K562 (cell line): ENCODE measurements around the gene SOBP. TPM values are rescaled to one million over a fixed set of nuclear protein-coding genes. Genes with fewer than 3 reads are reported as not detected.

Source experiments
- ATAC-seq: fragments of 200-7000 bp; cut with Tn5 transposase; 3 replicates; pipeline ENCODE4 v1.9.1; 2020; ENCODE audit warnings: moderate library complexity
- BruUV-seq: library from RNA; stranded (reverse); fragments of 400-500 nt; replicated peaks from 2 replicates; lab custom pipeline; 2021; lab: Mats Ljungman, UMichigan
- CTCF ChIA-PET: fragments of 300-600 bp; formaldehyde crosslinking; extraction: SDS; loops from one replicate; lab custom pipeline; 2021; ENCODE audit warnings: low intra/inter-chr PET ratio; lab: Yijun Ruan, JAX
- POLR2A ChIA-PET: fragments of 300-600, 350-650 bp; sonication (Branson Sonifier 250); formaldehyde crosslinking; extraction: SDS; loops from one replicate; lab custom pipeline; 2021; ENCODE audit warnings: antibody characterized with exemption, inconsistent platforms; lab: Yijun Ruan, JAX
- DNase-seq, 4 experiments: peaks; one replicate each; pipeline versions ENCODE4 v3.0.0 to v3.0.0-alpha.2; 2011 to 2018; ENCODE audit warnings: low spot score in 3 of 4, mixed read lengths in 3 of 4; ENCODE audit errors: extremely low read depth in 1 of 4
- FAIRE-seq: peaks from 2 replicates; lab custom pipeline; 2011; peaks lifted over from hg19 to GRCh38; lab: Jason Lieb, UNC
- H2AFZ ChIP-seq: 2 replicates; pipeline ENCODE4 v1.6.0; 2011; ENCODE audit warnings: low read depth, low read length, control low read depth, inconsistent platforms
- H3K27ac ChIP-seq: fragments of 200-600 bp; 3 replicates; pipeline ENCODE4 v1.8.0; 2011; ENCODE audit warnings: low read depth, mild to moderate bottlenecking, control low read depth, inconsistent platforms, low read length, moderate library complexity, mixed read lengths; ENCODE audit errors: extremely low read depth
- H3K27me3 ChIP-seq, 2 experiments: fragments of 300-600 bp in 1 of 2; 2 replicates in 1 of 2; 3 replicates in 1 of 2; pipeline versions ENCODE4 v1.6.0 to v1.8.0; 2011; ENCODE audit warnings: inconsistent platforms in 2 of 2, low read length in 2 of 2, mild to moderate bottlenecking in 1 of 2, mixed read lengths in 1 of 2, moderate library complexity in 1 of 2; ENCODE audit not compliant: control insufficient read depth in 2 of 2, insufficient read depth in 2 of 2
- H3K36me3 ChIP-seq: fragments of 300-600 bp; 3 replicates; pipeline ENCODE4 v1.8.0; 2011; ENCODE audit warnings: mild to moderate bottlenecking, low read length, inconsistent platforms; ENCODE audit not compliant: control insufficient read depth, insufficient read depth
- H3K4me1 ChIP-seq, 2 experiments: fragments of 200-600 bp in 1 of 2; replicated peaks in 1 of 2; 2 replicates in 1 of 2; 3 replicates in 1 of 2; pipeline versions ENCODE4 v1.5.1 to v1.8.0; 2011; ENCODE audit warnings: inconsistent platforms in 2 of 2, low read length in 2 of 2, mild to moderate bottlenecking in 1 of 2, mixed read lengths in 1 of 2, moderate library complexity in 1 of 2; ENCODE audit not compliant: control insufficient read depth in 2 of 2, insufficient read depth in 2 of 2
- H3K4me2 ChIP-seq: 2 replicates; pipeline ENCODE4 v1.6.1; 2011; ENCODE audit warnings: low read length, control low read depth, inconsistent platforms, mixed read lengths; ENCODE audit not compliant: insufficient read depth
- H3K4me3 ChIP-seq: fragments of 200-600 bp; sonication (generic), shearing (Covaris generic); 2 replicates; pipeline ENCODE4 v1.5.1; 2016; ENCODE audit warnings: control low read depth, inconsistent platforms
- H3K79me2 ChIP-seq: fragments of 200-600 bp; 3 replicates; pipeline ENCODE4 v1.8.0; 2011; ENCODE audit warnings: low read length, inconsistent platforms; ENCODE audit not compliant: control insufficient read depth, insufficient read depth
- H3K9ac ChIP-seq, 2 experiments: 2 replicates each; pipeline versions ENCODE4 v1.6.0 to v1.6.1; 2011; ENCODE audit warnings: low read depth in 2 of 2, low read length in 2 of 2, control low read depth in 1 of 2, inconsistent platforms in 1 of 2, mild to moderate bottlenecking in 1 of 2, mixed read lengths in 1 of 2; ENCODE audit not compliant: insufficient read depth in 1 of 2
- H3K9me1 ChIP-seq: one replicate; pipeline ENCODE4 v1.6.0; 2011; ENCODE audit warnings: inconsistent platforms, mild to moderate bottlenecking, low read length, moderate library complexity; ENCODE audit not compliant: control insufficient read depth, insufficient read depth
- H3K9me3 ChIP-seq: replicated peaks from 2 replicates; pipeline ENCODE4 v1.5.1; 2011; ENCODE audit warnings: low read depth, low read length, inconsistent platforms; ENCODE audit not compliant: control insufficient read depth, insufficient read depth
- H4K20me1 ChIP-seq: replicated peaks from 2 replicates; pipeline ENCODE4 v1.6.1; 2011; ENCODE audit warnings: low read length, inconsistent platforms, mixed read lengths; ENCODE audit not compliant: control insufficient read depth, insufficient read depth
- DEAF1 ChIP-seq: fragments of 450-650 bp; formaldehyde crosslinking; IDR thresholded peaks from 2 replicates; pipeline ENCODE4 v1.4.0; 2020; ENCODE audit warnings: mild to moderate bottlenecking, moderate library complexity
- HLTF ChIP-seq: fragments of 450-650 bp; IDR thresholded peaks from 2 replicates; pipeline ENCODE4 v1.6.1; 2016
- KAT2B ChIP-seq: IDR thresholded peaks from one replicate; pipeline ENCODE4 v1.6.1; 2012; ENCODE audit warnings: low read depth, mild to moderate bottlenecking, control low read depth, inconsistent platforms, low read length, moderate library complexity
- SP1 ChIP-seq: sonication (generic); formaldehyde crosslinking; IDR thresholded peaks from 2 replicates; pipeline ENCODE4 v1.8.1; 2022; ENCODE audit warnings: mild to moderate bottlenecking, missing genetic modification reagents
- TEAD1 ChIP-seq, 2 experiments: fragments of 450-650 bp in 1 of 2; sonication (generic) in 1 of 2; formaldehyde crosslinking; IDR thresholded peaks; 2 replicates each; pipeline versions ENCODE4 v1.4.0 to v1.8.0; 2020 to 2022; ENCODE audit warnings: mild to moderate bottlenecking in 2 of 2, missing genetic modification reagents in 1 of 2
- YY1 ChIP-seq, 3 experiments: IDR thresholded peaks; 2 replicates each; pipeline ENCODE4 v1.6.1; 2011; ENCODE audit warnings: low read length in 2 of 3, mild to moderate bottlenecking in 2 of 3, moderate library complexity in 2 of 3, borderline replicate concordance in 1 of 3, control low read depth in 1 of 3, low read depth in 1 of 3; ENCODE audit not compliant: insufficient read depth in 3 of 3, insufficient replicate concordance in 2 of 3, control insufficient read depth in 1 of 3, insufficient read length in 1 of 3; ENCODE audit errors: extremely low read depth in 1 of 3
- ZBTB40 ChIP-seq, 2 experiments: fragments of 450-650 bp in 1 of 2; sonication (generic) in 1 of 2; formaldehyde crosslinking in 1 of 2; IDR thresholded peaks; 2 replicates each; pipeline versions ENCODE4 v1.7.1 to v1.9.0; 2016 to 2022; ENCODE audit warnings: inconsistent platforms in 1 of 2, mild to moderate bottlenecking in 1 of 2, missing genetic modification reagents in 1 of 2
- ZNF695 ChIP-seq: fragments of 450-650 bp; formaldehyde crosslinking; IDR thresholded peaks from 2 replicates; pipeline ENCODE4 v1.4.0; 2020; ENCODE audit warnings: mild to moderate bottlenecking, moderate library complexity
- WGBS: fragments of 100-300 bp; shearing (Covaris generic); methylation state at CpG from one replicate; pipeline ENCODE4 v1.1.6; 2016; ENCODE audit warnings: low coverage, mixed read lengths; ENCODE audit not compliant: insufficient coverage; ENCODE audit errors: missing lambda C conversion rate; 5-methylcytosine and 5-hydroxymethylcytosine counted together
- in situ Hi-C: fragments of 300-500 bp; cut with MboI; formaldehyde crosslinking; loops from 4 replicates; pipeline ENCODE4 v1.15.0; 2018; ENCODE audit warnings: inconsistent platforms, mixed read lengths
- intact Hi-C: fragments of 100-400 bp; cut with micrococcal nuclease; formaldehyde crosslinking; loops from 2 replicates; pipeline ENCODE4 v1.14.2; 2022
- polyA plus RNA-seq, 8 experiments: library from polyadenylated mRNA; depleted of rRNA in 4 of 8; stranded (reverse) in 5 of 8; unstranded in 3 of 8; fragments of >200 nt; fragmentation: Nextera tagmentation in 2 of 8; fragmentation: Illumina TruSeq in 1 of 8; extraction: Ambion mirVana in 2 of 8; extraction: Trizol in 1 of 8; gene quantifications; 2 replicates each; pipeline versions ENCODE4 v1.2.1 to v1.2.3, GENCODE V29; 2011 to 2014; ENCODE audit warnings: inconsistent platforms in 1 of 8, missing spikeins in 1 of 8
- total RNA-seq, 7 experiments: library from RNA; depleted of rRNA in 6 of 7; stranded (reverse); fragments of >200 nt in 6 of 7; fragmentation: Illumina TruSeq in 2 of 7; extraction: Trizol in 2 of 7; gene quantifications; 2 replicates each; pipeline versions ENCODE4 v1.2.1 to v1.2.3, GENCODE V29; 2011 to 2021; ENCODE audit warnings: low replicate concordance in 1 of 7
- TF ChIP-seq, protein P1 (sequence below): fragments of 250-450 bp; sonication (Bioruptor Pico); IDR thresholded peaks from 2 replicates; pipeline ENCODE4 v1.5.1; 2021; ENCODE audit warnings: mild to moderate bottlenecking

Gene SOBP
- total and polyA plus RNA-seq, 9 of the 15 experiments (the other 6 are each of a cell fraction or from before 2014, with no cell fraction given) = 0.16 TPM; not detected in 8

GRCh38 chr6:107598091-107598490 is 108.2 kb downstream of the SOBP start:
- Histone ChIP-seq H3K4me2 (no peak overlapping the region), H3K27me3 (peaks cover 2 to 6% of the 10 kb centered on the region in 2 experiments; a peak in 3 of 5 replicates), H3K79me2 (no peaks in the 10 kb centered on the region), H3K9me1 (no peaks in the 10 kb centered on the region), H2AFZ (no peak overlapping the region), H3K4me3 (no peak overlapping the region), H3K9me3 (no peaks in the 10 kb centered on the region), H4K20me1 (no peaks in the 10 kb centered on the region), H3K4me1 (no peaks in the 10 kb centered on the region), H3K9ac (no peak overlapping the region), H3K27ac (no peak overlapping the region), H3K36me3 (no peaks in the 10 kb centered on the region)
- intact Hi-C loops (no loop called here), in situ Hi-C loops (no loop called here)
- no peak for DNase-seq
- POLR2A ChIA-PET = interaction anchor here (1.2 kb wide), 1 partner anchor 10 kb away, joined by 4 read pairs; no protein-coding TSS in a partner anchor
- no peak for FAIRE-seq
- WGBS = 1% methylated on average over 6 of the region's 6 CpGs
- no TSS peak for BruUV-seq
- CTCF ChIA-PET = no interaction called here
- ATAC-seq = no peak
- TF ChIP-seq TEAD1 (CRISPR knock-in tag; IDR thresholded peaks at IDR 0.05) = no peak
- TF ChIP-seq YY1 (IDR thresholded peaks at IDR 0.05; ENCODE audit: borderline replicate concordance in 1 of 3, control insufficient read depth in 1 of 3, extremely low read depth in 1 of 3, insufficient read depth in 3 of 3, insufficient read length in 1 of 3, insufficient replicate concordance in 2 of 3, low read depth in 1 of 3, low read length in 2 of 3) = no peak
- TF ChIP-seq, protein P1, sequence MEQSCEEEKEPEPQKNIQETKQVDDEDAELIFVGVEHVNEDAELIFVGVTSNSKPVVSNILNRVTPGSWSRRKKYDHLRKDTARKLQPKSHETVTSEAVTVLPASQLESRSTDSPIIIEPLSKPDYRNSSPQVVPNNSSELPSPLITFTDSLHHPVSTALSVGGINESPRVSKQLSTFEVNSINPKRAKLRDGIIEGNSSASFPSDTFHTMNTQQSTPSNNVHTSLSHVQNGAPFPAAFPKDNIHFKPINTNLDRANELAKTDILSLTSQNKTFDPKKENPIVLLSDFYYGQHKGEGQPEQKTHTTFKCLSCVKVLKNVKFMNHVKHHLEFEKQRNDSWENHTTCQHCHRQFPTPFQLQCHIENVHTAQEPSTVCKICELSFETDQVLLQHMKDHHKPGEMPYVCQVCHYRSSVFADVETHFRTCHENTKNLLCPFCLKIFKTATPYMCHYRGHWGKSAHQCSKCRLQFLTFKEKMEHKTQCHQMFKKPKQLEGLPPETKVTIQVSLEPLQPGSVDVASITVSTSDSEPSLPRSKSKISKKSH (CRISPR knock-in tag) = no peak
- TF ChIP-seq SP1 (CRISPR knock-in tag) = no peak
- TF ChIP-seq ZBTB40 (IDR thresholded peaks at IDR 0.05) = no peak
- TF ChIP-seq ZBTB40 (CRISPR knock-in tag; IDR thresholded peaks at IDR 0.05) = no peak
- no peak for TF ChIP-seq KAT2B
- no peak for TF ChIP-seq ZNF695 (CRISPR knock-in tag)
- no peak for TF ChIP-seq HLTF
- no peak for TF ChIP-seq DEAF1 (CRISPR knock-in tag)
